ENCODE results near the gene FKBP5. TPM values are rescaled to one million over a fixed set of nuclear protein-coding genes. Genes with fewer than 3 reads are reported as not detected.

The FKBP5 gene
- total and polyA plus RNA-seq, 12 donors: 19.7 to 234 (median 119) TPM

DNA sequence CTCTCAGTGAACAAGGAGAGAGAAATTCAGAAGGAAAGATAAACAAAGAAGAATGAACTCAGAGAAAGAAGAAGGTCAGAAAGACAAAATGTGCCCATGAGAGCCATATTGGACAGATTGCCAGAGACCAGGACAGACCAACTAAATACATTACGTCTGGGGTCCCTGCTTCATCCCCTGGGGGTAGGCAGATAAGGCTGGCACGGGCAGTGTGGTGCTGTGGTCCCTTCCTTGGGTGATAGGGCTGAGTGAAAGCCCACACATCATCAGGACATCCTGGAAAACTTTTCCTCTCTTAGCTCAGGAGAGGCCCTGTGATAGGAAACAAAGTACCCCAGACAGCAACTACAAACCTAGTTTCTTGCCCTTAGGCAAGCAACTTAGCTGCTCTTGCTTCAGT, 34.9 kb upstream of the FKBP5 start:
- Histone ChIP-seq H3K36me3 (replicated peaks in 1 of 2) (no peaks in the 10 kb centered on the region), H3K27me3 (no peaks in the 10 kb centered on the region), H3K9me3 (replicated peaks in 1 of 3) (no peaks in the 10 kb centered on the region), H3K27ac (peak overlapping the region in 3 of 5 donors; percentile 66 to 100 (median 98)), H3K4me3 (no peak overlapping the region), H3K4me1 (replicated peaks in 1 of 2) (peaks cover 55 to 92% of the 10 kb centered on the region in 2 donors)
- no peak for DNase-seq
- 90 to 92% (median 91%) methylated on average over 2 of the region's 2 CpGs for WGBS, 4 donors
- intact Hi-C loops (cut with DNase I): no loop called here
- no peak for TF ChIP-seq POLR2A (IDR thresholded peaks at IDR 0.05)
- TF ChIP-seq, protein P1, sequence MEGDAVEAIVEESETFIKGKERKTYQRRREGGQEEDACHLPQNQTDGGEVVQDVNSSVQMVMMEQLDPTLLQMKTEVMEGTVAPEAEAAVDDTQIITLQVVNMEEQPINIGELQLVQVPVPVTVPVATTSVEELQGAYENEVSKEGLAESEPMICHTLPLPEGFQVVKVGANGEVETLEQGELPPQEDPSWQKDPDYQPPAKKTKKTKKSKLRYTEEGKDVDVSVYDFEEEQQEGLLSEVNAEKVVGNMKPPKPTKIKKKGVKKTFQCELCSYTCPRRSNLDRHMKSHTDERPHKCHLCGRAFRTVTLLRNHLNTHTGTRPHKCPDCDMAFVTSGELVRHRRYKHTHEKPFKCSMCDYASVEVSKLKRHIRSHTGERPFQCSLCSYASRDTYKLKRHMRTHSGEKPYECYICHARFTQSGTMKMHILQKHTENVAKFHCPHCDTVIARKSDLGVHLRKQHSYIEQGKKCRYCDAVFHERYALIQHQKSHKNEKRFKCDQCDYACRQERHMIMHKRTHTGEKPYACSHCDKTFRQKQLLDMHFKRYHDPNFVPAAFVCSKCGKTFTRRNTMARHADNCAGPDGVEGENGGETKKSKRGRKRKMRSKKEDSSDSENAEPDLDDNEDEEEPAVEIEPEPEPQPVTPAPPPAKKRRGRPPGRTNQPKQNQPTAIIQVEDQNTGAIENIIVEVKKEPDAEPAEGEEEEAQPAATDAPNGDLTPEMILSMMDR (IDR thresholded peaks at IDR 0.05): no peak

DNA sequence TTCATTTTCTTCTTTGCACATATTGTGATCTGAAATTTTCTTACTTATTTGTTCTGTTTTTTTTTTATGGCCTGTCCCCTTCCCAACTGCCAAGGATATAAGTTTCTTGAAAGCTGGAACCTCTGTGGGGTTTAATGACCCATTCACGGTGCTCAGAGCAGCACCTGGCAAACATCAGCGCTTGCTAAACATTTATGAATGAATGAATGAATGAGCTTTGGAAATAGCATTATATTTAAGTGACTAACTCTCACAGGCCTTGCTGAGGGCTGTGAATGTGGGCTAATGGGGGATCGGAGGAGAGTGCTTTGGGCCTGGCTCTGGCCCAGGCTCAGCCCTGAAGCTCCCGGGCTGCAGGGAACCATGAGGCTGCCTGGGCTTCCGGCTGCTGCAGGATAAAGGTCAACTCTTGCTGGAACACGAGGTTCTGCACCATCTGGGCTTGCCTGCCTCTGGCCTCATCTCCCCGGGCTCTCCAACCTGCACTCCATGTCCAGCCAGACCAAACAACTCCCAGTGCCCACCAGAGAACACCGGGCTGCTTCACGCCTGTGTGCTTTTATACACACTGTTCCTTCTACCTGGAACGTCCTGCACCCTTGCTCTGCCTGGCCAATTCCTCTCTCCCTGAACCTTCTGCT, 33.5 kb upstream of the FKBP5 start:
- H3K9me3 ChIP-seq (replicated peaks in 1 of 3): no peaks in the 10 kb centered on the region
- peaks cover 47 to 91% of the 10 kb centered on the region in 2 donors for H3K4me1 ChIP-seq (replicated peaks in 1 of 2)
- no peaks in the 10 kb centered on the region for H3K36me3 ChIP-seq (replicated peaks in 1 of 2)
- no peak for TF ChIP-seq POLR2A (IDR thresholded peaks at IDR 0.05)
- TF ChIP-seq, protein P1 (IDR thresholded peaks at IDR 0.05): no peak
- peak in 5 of 7 donors; percentile 46 to 81 (median 54) for DNase-seq
- WGBS, 4 donors: 36 to 48% (median 41%) methylated on average over 8 to 10 of the region's 10 CpGs
- no peaks in the 10 kb centered on the region for H3K27me3 ChIP-seq
- peak overlapping the region in 3 of 5 donors; percentile 6 to 65 (median 49) for H3K27ac ChIP-seq
- intact Hi-C loops (cut with DNase I): no loop called here
- H3K4me3 ChIP-seq: no peak overlapping the region

DNA sequence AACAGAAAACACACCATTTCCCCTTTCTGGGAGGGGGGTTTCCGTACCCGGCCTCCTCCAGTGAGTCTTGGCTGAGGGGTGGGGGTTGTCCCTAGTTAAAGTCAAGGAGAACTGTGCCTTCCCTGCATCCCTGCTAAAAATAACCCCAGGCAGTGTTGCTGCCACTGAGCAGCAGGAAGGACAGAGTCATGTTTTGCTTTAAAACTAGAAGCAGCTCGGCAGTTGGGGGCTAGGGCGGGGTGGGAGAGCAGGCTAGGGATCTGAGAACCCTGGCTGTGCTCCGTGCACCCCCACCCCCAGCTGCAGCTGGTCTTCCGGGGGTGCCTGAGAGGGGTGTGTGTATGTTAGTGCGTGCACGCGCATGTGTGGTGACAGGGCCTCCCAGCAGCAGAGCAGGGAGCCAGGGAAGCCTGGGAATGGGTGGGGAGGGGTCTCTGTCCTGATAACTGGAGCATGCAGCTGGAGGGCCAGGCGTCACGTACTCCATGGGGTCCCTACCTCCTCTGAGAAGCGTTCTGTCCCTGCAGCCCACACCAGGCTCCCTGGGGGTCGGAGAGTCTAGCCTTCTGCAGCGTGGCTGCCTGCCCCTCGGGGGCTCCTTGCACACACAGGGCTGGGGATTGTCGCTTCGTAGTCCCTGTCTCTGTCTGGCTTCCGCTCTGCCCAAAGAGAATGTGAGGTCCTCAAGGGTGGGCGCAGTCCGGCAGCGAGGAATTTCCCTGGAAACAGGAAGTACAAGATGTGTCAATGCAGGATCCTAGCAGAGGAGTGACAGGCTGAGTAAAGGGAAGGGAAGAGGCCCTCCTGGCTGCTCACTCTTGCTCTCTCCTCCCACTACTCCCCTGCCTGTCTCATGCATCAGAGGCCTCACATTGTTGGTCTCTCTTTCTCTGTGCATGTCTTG, 31.4 kb upstream of the FKBP5 start:
- peak in 1 of 2 donors; percentile 39 for TF ChIP-seq POLR2A (IDR thresholded peaks at IDR 0.05)
- TF ChIP-seq, protein P1 (IDR thresholded peaks at IDR 0.05): no peak
- H3K4me3 ChIP-seq: peak overlapping the region in 1 of 4 donors; percentile 37
- WGBS, 4 donors: 29 to 50% (median 40%) methylated on average over 18 to 21 of the region's 21 CpGs

DNA sequence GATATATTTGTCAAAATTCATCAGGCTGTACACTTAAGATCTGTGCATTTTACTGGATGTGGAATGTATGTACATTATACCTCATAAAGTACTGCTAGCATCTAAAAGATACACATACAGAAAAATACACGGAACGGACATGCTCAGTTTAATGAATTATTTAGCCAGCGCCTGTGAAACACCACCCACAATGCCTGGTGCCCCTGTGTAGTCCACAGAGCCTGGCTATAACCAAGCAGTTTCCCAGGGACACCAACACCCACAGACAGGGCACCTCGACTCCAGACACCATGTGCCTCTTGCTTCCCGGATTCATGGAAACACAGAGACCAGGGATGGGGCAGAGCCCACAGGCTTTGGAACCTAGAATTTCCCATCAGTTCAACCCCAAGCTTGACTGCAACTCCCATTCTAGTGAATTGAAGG, 30.7 kb upstream of the FKBP5 start:
- Histone ChIP-seq H3K36me3 (replicated peaks in 1 of 2) (no peaks in the 10 kb centered on the region), H3K4me3 (peak overlapping the region in 1 of 4 donors; percentile 37), H3K27me3 (no peaks in the 10 kb centered on the region), H3K9me3 (replicated peaks in 1 of 3) (no peaks in the 10 kb centered on the region), H3K27ac (peak overlapping the region; percentile 5 to 94 (median 67)), H3K4me1 (replicated peaks in 1 of 2) (peaks cover 26 to 63% of the 10 kb centered on the region in 2 donors)
- no peak for TF ChIP-seq POLR2A (IDR thresholded peaks at IDR 0.05)
- TF ChIP-seq, protein P1 (IDR thresholded peaks at IDR 0.05): no peak
- WGBS, 4 donors: 39 to 58% (median 45%) methylated on average over 5 of the region's 5 CpGs
- intact Hi-C loops (cut with DNase I): no loop called here
- DNase-seq: no peak

More for the DNA sequence above, 31.4 kb upstream of the FKBP5 start:
- peak in 6 of 7 donors; percentile 41 to 78 (median 62) for DNase-seq
- intact Hi-C loops (cut with DNase I): no loop called here
- no peaks in the 10 kb centered on the region for H3K36me3 ChIP-seq (replicated peaks in 1 of 2)
- no peaks in the 10 kb centered on the region for H3K27me3 ChIP-seq
- peaks cover 26 to 69% of the 10 kb centered on the region in 2 donors for H3K4me1 ChIP-seq (replicated peaks in 1 of 2)
- H3K27ac ChIP-seq: peak overlapping the region; percentile 5 to 94 (median 67)
- H3K9me3 ChIP-seq (replicated peaks in 1 of 3): no peaks in the 10 kb centered on the region

Data from adrenal gland (tissue), 12 donors.